GM18873 (cell line): Measurements from ENCODE around the gene ACKR2.

ENCODE experiments used
- ATAC-seq: cut with Tn5 transposase; IDR thresholded peaks from one replicate; pipeline ENCODE4 v1.9.1; 2021; ENCODE audit warnings: mild to moderate bottlenecking, moderate library complexity, moderate number of reproducible peaks; ENCODE audit not compliant: unreplicated experiment, low FRiP score

ACKR2 gene

DNA sequence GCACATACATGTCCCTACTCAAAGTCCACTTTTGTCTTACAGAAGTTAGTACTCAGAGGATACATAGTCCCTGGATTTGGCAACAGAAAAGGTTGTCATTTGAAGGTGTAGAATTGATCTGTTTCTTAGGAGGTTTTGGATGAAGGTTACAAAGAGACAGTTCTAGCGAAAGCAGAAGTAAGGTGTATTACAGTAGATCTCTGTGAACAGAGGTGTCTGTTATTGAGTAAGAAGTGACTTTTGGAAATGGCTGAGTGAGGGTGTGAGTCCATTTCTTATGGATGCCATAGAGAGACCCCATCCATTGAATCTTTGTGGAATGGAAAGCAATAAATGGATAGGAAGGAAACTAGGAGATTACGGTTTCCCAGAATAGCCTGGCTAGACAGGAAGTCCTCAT is 102.3 kb downstream of the ACKR2 start:
- no peak for ATAC-seq

DNA sequence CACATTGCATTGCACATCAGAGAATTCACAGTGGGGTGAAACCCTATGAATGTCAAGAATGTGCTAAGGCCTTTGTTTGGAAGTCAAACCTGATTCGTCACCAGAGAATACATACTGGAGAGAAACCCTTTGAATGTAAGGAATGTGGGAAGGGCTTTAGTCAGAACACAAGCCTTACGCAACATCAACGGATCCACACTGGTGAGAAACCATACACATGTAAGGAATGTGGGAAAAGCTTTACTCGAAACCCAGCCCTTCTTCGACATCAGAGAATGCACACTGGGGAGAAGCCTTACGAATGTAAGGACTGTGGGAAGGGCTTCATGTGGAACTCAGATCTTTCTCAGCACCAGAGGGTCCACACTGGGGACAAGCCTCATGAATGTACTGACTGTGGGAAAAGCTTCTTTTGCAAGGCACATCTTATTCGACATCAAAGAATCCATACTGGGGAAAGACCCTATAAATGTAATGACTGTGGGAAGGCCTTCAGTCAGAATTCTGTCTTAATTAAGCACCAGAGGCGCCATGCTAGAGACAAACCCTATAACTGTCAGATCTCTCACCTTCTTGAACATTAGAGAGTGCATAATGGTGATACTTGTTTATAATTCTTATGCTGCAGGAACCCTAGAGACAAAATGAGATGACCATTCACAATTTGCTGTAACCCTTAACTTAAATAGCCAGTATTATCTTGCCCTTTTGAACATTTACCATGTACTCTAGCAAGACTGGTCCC is 105.7 kb downstream of the ACKR2 start:
- no peak for ATAC-seq
